HG03354 (cell line): Measurements from ENCODE around the gene GPER1.
"Not testable (repeated sequence)": the region's sequence is repeated elsewhere in the genome, so short reads cannot be mapped to it uniquely, and the experiment has no call there.

Experiments used
- ATAC-seq: cut with Tn5 transposase; IDR thresholded peaks from one replicate; pipeline ENCODE4 v1.9.1; 2021; ENCODE audit warnings: mild to moderate bottlenecking; ENCODE audit not compliant: unreplicated experiment, poor library complexity, severe bottlenecking

The GPER1 gene

GRCh38 chr7:1113548-1113885 is 25.6 kb downstream of the GPER1 start:
- ATAC-seq: no peak

- no peak for ATAC-seq
Observed at GRCh38 chr7:1114088-1114487, 26.2 kb downstream of the GPER1 start.

GRCh38 chr7:1114505-1114904 is 26.6 kb downstream of the GPER1 start:
- ATAC-seq: no peak

GRCh38 chr7:1115171-1116045 is 27.5 kb downstream of the GPER1 start:
- ATAC-seq: not testable (repeated sequence)

GRCh38 chr7:1116383-1117008 is 28.6 kb downstream of the GPER1 start:
- ATAC-seq: not testable (repeated sequence)

GRCh38 chr7:1117321-1117928 is 29.5 kb downstream of the GPER1 start:
- no peak for ATAC-seq

GRCh38 chr7:1119201-1119600 is 31.3 kb downstream of the GPER1 start:
- ATAC-seq: no peak

- no peak for ATAC-seq
Observed at GRCh38 chr7:1120791-1121190, 32.9 kb downstream of the GPER1 start.

- no peak for ATAC-seq
Observed at GRCh38 chr7:1121476-1121875, 33.6 kb downstream of the GPER1 start.

- no peak for ATAC-seq
Observed at GRCh38 chr7:1121886-1122831, 34.2 kb downstream of the GPER1 start.

GRCh38 chr7:1122832-1123501 is 35.1 kb downstream of the GPER1 start:
- ATAC-seq: no peak

GRCh38 chr7:1123715-1124114 is 35.8 kb downstream of the GPER1 start:
- ATAC-seq: no peak

- no peak for ATAC-seq
Observed at GRCh38 chr7:1124164-1124563, 36.3 kb downstream of the GPER1 start.

- ATAC-seq: no peak
Observed at GRCh38 chr7:1124816-1125602, 37.1 kb downstream of the GPER1 start.

GRCh38 chr7:1125603-1125969 is 37.7 kb downstream of the GPER1 start:
- no peak for ATAC-seq

- no peak for ATAC-seq
Observed at GRCh38 chr7:1127001-1127400, 39.1 kb downstream of the GPER1 start.

GRCh38 chr7:1129431-1129830 is 41.5 kb downstream of the GPER1 start:
- ATAC-seq: no peak

- ATAC-seq: no peak
Observed at GRCh38 chr7:1130021-1130990, 42.4 kb downstream of the GPER1 start.
